Measurements from ENCODE around the gene NLRP6. TPM values are rescaled to one million over a fixed set of nuclear protein-coding genes. Genes with fewer than 3 reads are reported as not detected.
A peak's percentile ranks its signal among the peaks of the same experiment; 100 is the strongest.
"Not testable (repeated sequence)": the region's sequence is repeated elsewhere in the genome, so short reads cannot be mapped to it uniquely, and the experiment has no call there.

Gene NLRP6
- 1 to 10 TPM; 2.5 TPM for total RNA-seq

- H3K27me3 Mint-ChIP-seq, result peaks cover 71% of the 10 kb centered on the region
- H3K27ac Mint-ChIP-seq, result peak within 1 kb of the TSS; percentile 44
Observed at GRCh38 chr11:278001-278951, at the start of gene NLRP6. TSS of gene NLRP6 (plus strand) at chr11:278407. CDS start at chr11:278570, 163 bp downstream.

GRCh38 chr11:230431-230830 lies 47.8 kb upstream of the NLRP6 start:
- ChIA-PET CTCF (interaction anchor here (1.5 kb wide), 1 partner anchor 20 kb away, joined by 4 read pairs; no protein-coding TSS in a partner anchor), POLR2A (interaction anchor here (1.5 kb wide), 1 partner anchor 15 kb away, joined by 4 read pairs; no protein-coding TSS in a partner anchor)
- H3K27me3 Mint-ChIP-seq, result no peaks in the 10 kb centered on the region
- no peak overlapping the region for H3K27ac Mint-ChIP-seq
- H3K36me3 Mint-ChIP-seq (ENCODE audit: low read depth), result peaks cover 5% of the 10 kb centered on the region
- no peaks in the 10 kb centered on the region for H3K9me3 Mint-ChIP-seq
- no peak overlapping the region for H3K4me3 Mint-ChIP-seq
- H3K4me1 Mint-ChIP-seq, result peaks cover 9% of the 10 kb centered on the region
- no peak for DNase-seq

More at GRCh38 chr11:278001-278951, at the start of gene NLRP6:
- ChIA-PET CTCF (interaction anchor here (0.6 to 2.8 kb wide), 4 partner anchors 26 to 86 kb away, joined by 3 to 13 read pairs (median 3); no protein-coding TSS in a partner anchor), POLR2A (interaction anchor here (1.0 to 8.1 kb wide), 7 partner anchors 10 to 257 kb away, joined by 3 to 75 read pairs (median 14); partner anchors contain the start of genes HRAS, PGGHG and PSMD13)
- Mint-ChIP-seq H3K9me3 (peaks cover 4% of the 10 kb centered on the region), H3K4me1 (peaks cover 47% of the 10 kb centered on the region), H3K4me3 (peak within 1 kb of the TSS; percentile 65), H3K36me3 (ENCODE audit: low read depth) (peaks cover 24% of the 10 kb centered on the region)
- DNase-seq, result peak; percentile 15

DNA sequence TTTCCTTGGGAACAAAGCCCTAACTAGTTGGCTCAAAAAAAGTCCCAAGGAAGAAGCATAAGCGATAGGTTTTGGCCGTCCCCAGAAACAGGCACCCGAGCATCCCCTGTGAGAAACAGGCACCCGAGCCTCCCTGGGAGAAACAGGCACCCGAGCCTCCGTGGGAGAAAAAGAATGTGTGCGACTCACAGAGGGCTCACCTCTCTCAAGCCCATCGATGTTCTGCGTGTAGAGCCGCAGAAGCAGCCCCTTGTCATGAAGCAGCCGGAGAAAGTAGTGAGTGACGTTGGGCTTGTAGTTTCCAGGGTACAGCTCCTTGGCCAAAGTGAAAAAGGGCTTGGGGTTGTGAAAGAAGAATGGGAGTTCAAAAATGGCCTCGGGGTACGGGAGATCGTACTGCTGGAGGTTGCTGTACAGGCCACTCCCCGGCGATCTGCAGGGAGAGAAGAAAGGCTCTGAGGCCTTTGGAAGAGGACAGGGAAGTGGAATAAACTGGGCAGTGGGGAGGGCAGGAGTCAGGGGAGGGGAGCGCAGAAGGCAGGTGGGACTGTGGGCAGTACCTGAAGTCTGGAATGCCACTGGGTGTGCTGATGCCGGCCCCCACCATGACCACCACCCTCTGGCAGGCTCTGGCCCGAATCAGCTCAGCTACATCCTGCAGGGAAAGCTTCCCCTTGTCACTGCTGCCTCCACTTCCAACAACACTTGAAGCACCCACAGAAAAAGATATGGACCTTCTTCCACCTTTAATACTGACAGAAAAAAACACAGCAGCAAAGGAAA lies 45.2 kb upstream of the NLRP6 start:
- Mint-ChIP-seq H3K9me3 (no peaks in the 10 kb centered on the region), H3K4me3 (no peak overlapping the region), H3K27me3 (no peaks in the 10 kb centered on the region), H3K36me3 (ENCODE audit: low read depth) (peaks cover 6% of the 10 kb centered on the region), H3K27ac (no peak overlapping the region), H3K4me1 (peaks cover 15% of the 10 kb centered on the region)
- ChIA-PET CTCF (no interaction called here), POLR2A (no interaction called here)
- no peak for DNase-seq

- Mint-ChIP-seq H3K36me3 (ENCODE audit: low read depth) (peaks cover 17% of the 10 kb centered on the region), H3K4me1 (peaks cover 36% of the 10 kb centered on the region), H3K27ac (no peak overlapping the region), H3K9me3 (no peaks in the 10 kb centered on the region), H3K4me3 (peak overlapping the region; percentile 92), H3K27me3 (no peaks in the 10 kb centered on the region)
- ChIA-PET POLR2A (interaction anchor here (1.3 to 1.5 kb wide), 3 partner anchors 19 to 41 kb away, joined by 3 to 4 read pairs (median 4); no protein-coding TSS in a partner anchor), CTCF (no interaction called here)
- no peak for DNase-seq
Observed at GRCh38 chr11:235180-235579, 43.0 kb upstream of the NLRP6 start.

GRCh38 chr11:235609-235996 lies 42.6 kb upstream of the NLRP6 start:
- Mint-ChIP-seq H3K27me3 (no peaks in the 10 kb centered on the region), H3K27ac (peak overlapping the region; percentile 64), H3K9me3 (no peaks in the 10 kb centered on the region), H3K4me3 (peak overlapping the region; percentile 92), H3K36me3 (ENCODE audit: low read depth) (peaks cover 18% of the 10 kb centered on the region), H3K4me1 (peaks cover 39% of the 10 kb centered on the region)
- ChIA-PET CTCF (no interaction called here), POLR2A (interaction anchor here (1.2 to 1.9 kb wide), 4 partner anchors 19 to 71 kb away, joined by 3 to 5 read pairs (median 4); no protein-coding TSS in a partner anchor)
- DNase-seq, result no peak

- Mint-ChIP-seq H3K36me3 (ENCODE audit: low read depth) (peaks cover 20% of the 10 kb centered on the region), H3K4me3 (peak within 1 kb of the TSS; percentile 92), H3K9me3 (no peaks in the 10 kb centered on the region), H3K27me3 (no peaks in the 10 kb centered on the region), H3K27ac (peak within 1 kb of the TSS; percentile 98), H3K4me1 (peaks cover 41% of the 10 kb centered on the region)
- peak; percentile 88 for DNase-seq
- ChIA-PET POLR2A (interaction anchor here (0.7 to 4.3 kb wide), 22 partner anchors 7 to 270 kb away, joined by 3 to 51 read pairs (median 6); partner anchors contain the start of genes BET1L, NLRP6, PGGHG and RIC8A), CTCF (interaction anchor here (1.1 to 2.3 kb wide), 5 partner anchors 14 to 459 kb away, joined by 3 to 14 read pairs (median 4); partner anchors contain the start of genes BET1L, DEAF1, RIC8A and TMEM80)
Observed at GRCh38 chr11:235997-236773, 42.0 kb upstream of the NLRP6 start, which contains the start of gene SIRT3. TSS of gene SIRT3 (minus strand) at chr11:236342. CDS start at chr11:236328, 14 bp downstream.

GRCh38 chr11:236774-237767 lies 41.1 kb upstream of the NLRP6 start, which contains the start of gene PSMD13:
TSS of gene PSMD13 (plus strand) at chr11:236976. CDS start at chr11:237050, 74 bp downstream.
- peaks cover 49% of the 10 kb centered on the region for H3K4me1 Mint-ChIP-seq

DNA sequence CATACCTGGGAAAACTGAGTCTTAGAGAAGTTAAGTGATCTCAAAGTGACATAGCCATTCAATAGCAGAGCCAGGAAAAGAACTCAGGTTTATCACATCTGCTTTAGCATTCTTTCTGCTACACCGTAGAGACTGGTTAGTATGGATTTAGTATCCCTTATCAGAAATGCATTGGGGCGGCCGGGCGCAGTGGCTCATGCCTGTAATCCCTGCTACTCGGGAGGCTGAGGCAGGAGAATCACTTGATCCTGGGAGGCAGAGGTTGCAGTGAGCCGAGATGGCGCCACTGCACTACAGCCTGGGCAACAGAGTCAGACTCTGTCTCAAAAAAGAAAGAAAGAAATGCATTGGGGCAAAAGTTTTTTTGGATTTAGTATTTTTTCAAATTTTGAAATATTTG lies 39.9 kb upstream of the NLRP6 start:
- peak overlapping the region; percentile 92 for H3K4me3 Mint-ChIP-seq
- not testable (repeated sequence) for DNase-seq, H3K27me3 Mint-ChIP-seq, H3K9me3 Mint-ChIP-seq, H3K27ac Mint-ChIP-seq
- POLR2A ChIA-PET, result interaction anchor here (1.4 to 4.3 kb wide), 12 partner anchors 11 to 169 kb away, joined by 4 to 51 read pairs (median 10); partner anchors contain the start of genes BET1L, PGGHG and RIC8A
- peaks cover 39% of the 10 kb centered on the region for H3K36me3 Mint-ChIP-seq (ENCODE audit: low read depth)
- CTCF ChIA-PET, result interaction anchor here (1.4 to 2.5 kb wide), 4 partner anchors 12 to 78 kb away, joined by 6 to 14 read pairs (median 9); partner anchors contain the start of genes BET1L and RIC8A
- peaks cover 54% of the 10 kb centered on the region for H3K4me1 Mint-ChIP-seq

More at GRCh38 chr11:236774-237767, 41.1 kb upstream of the NLRP6 start, which contains the start of gene PSMD13:
- POLR2A ChIA-PET, result interaction anchor here (0.7 to 4.3 kb wide), 29 partner anchors 8 to 572 kb away, joined by 3 to 51 read pairs (median 5); partner anchors contain the start of genes BET1L, NLRP6, PGGHG and RIC8A
- H3K4me3 Mint-ChIP-seq, result peak within 1 kb of the TSS; percentile 92
- CTCF ChIA-PET, result interaction anchor here (0.6 to 2.3 kb wide), 8 partner anchors 13 to 458 kb away, joined by 3 to 14 read pairs (median 4); partner anchors contain the start of genes BET1L, DEAF1, RIC8A and TMEM80
- H3K27me3 Mint-ChIP-seq, result no peaks in the 10 kb centered on the region
- H3K36me3 Mint-ChIP-seq (ENCODE audit: low read depth), result peaks cover 28% of the 10 kb centered on the region
- peak; percentile 90 for DNase-seq
- H3K27ac Mint-ChIP-seq, result peak within 1 kb of the TSS; percentile 98
- no peaks in the 10 kb centered on the region for H3K9me3 Mint-ChIP-seq

DNA sequence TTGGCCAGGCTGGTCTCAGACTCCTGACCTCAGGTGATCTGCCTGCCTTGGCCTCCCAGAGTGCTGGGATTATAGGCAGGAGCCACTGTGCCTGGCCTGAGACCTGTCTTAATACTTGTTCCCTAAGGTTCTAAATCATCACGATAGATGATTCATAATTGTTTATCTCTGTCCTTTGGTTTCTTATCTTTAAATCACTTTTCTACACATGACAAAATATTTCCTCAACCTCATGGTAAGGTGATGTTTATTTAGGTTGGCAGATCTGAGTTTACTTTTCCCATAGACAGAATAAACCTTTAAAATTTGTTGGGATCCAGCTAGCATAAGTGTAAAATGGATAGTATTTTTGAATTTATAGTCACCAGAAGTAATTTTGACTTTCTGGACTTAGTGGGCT lies 37.9 kb upstream of the NLRP6 start:
- Mint-ChIP-seq H3K27ac (peak overlapping the region; percentile 4), H3K27me3 (no peaks in the 10 kb centered on the region), H3K4me3 (no peak overlapping the region), H3K36me3 (ENCODE audit: low read depth) (peaks cover 57% of the 10 kb centered on the region), H3K4me1 (peaks cover 63% of the 10 kb centered on the region), H3K9me3 (no peaks in the 10 kb centered on the region)
- no peak for DNase-seq
- ChIA-PET CTCF (interaction anchor here (1.9 to 2.5 kb wide), 2 partner anchors 11 to 33 kb away, joined by 6 to 12 read pairs; partner anchors contain the start of genes BET1L and RIC8A), POLR2A (interaction anchor here (1.2 to 4.3 kb wide), 2 partner anchors 11 to 32 kb away, joined by 4 to 51 read pairs; partner anchors contain the start of genes BET1L and RIC8A)

DNA sequence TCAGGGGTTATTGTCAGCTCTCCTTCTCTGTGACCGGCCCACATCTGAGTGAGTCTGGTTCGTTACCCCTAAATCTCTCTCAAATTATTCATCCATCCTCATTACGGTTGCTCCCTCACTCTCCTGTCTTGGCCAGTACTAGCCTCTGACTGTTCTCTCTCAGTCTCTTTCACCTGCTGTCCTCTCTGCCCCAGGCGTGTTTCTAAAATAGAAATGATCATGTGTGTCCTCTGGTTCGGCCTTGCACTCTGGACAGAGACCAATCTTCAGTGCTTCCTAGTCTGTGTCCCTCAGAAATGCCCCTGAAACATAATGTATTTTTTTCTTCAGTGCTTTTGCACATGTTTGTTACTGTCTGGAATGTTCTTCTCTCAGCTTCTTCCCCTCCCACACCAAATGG lies 36.6 kb upstream of the NLRP6 start:
- H3K4me1 Mint-ChIP-seq, result peaks cover 61% of the 10 kb centered on the region

More for the DNA sequence above, 36.6 kb upstream of the NLRP6 start:
- Mint-ChIP-seq H3K27ac (peak overlapping the region; percentile 7), H3K9me3 (no peaks in the 10 kb centered on the region), H3K27me3 (no peaks in the 10 kb centered on the region), H3K4me3 (no peak overlapping the region), H3K36me3 (ENCODE audit: low read depth) (peaks cover 68% of the 10 kb centered on the region)
- CTCF ChIA-PET, result interaction anchor here (1.4 kb wide), 1 partner anchor 9 kb away, joined by 7 read pairs; no protein-coding TSS in a partner anchor
- no peak for DNase-seq
- POLR2A ChIA-PET, result interaction anchor here (1.0 kb wide), 1 partner anchor 122 kb away, joined by 3 read pairs; no protein-coding TSS in a partner anchor
